Tibial artery (tissue), 4 donors: ENCODE results near the gene TLE2.

ENCODE experiments used
- DNase-seq, 2 donors: peaks; one replicate each; pipeline ENCODE4 v3.0.0-alpha.2; 2019
- H3K27ac ChIP-seq, 2 donors: fragments of 200-600 bp; sonication (generic) in 1 of 2; 1 replicate in 1 of 2; 2 replicates in 1 of 2; pipeline ENCODE4 v1.5.1; 2018 to 2019; ENCODE audit warnings: mild to moderate bottlenecking in 1 of 2
- H3K27me3 ChIP-seq, 2 donors: fragments of 200-600 bp; sonication (generic) in 1 of 2; one replicate each; pipeline versions ENCODE4 v1.5.1 to v1.6.0; 2016 to 2019
- H3K36me3 ChIP-seq, 3 donors: fragments of 200-600 bp; sonication (generic) in 2 of 3; one replicate each; pipeline ENCODE4 v1.5.1; 2016 to 2019; ENCODE audit warnings: mild to moderate bottlenecking in 2 of 3
- H3K4me1 ChIP-seq, 4 donors: fragments of 200-600 bp; sonication (generic) in 2 of 4; 1 replicate in 3 of 4; 2 replicates in 1 of 4; pipeline ENCODE4 v1.5.1; 2016 to 2019
- H3K4me3 ChIP-seq, 2 donors: fragments of 200-600 bp; sonication (generic) in 1 of 2; 1 replicate in 1 of 2; 2 replicates in 1 of 2; pipeline ENCODE4 v1.5.1; 2018 to 2019; ENCODE audit warnings: mild to moderate bottlenecking in 2 of 2
- H3K9me3 ChIP-seq, 3 donors: fragments of 200-600 bp; sonication (generic) in 1 of 3; one replicate each; pipeline ENCODE4 v1.5.1; 2016 to 2019
- intact Hi-C: fragments of 100-400 bp; cut with DNase I; formaldehyde crosslinking; loops from one replicate; pipeline ENCODE4 v1.15.0; 2023; ENCODE audit warnings: low total_unique reads
- TF ChIP-seq, protein P1 (sequence below), 2 experiments: fragments of 200-600 bp in 1 of 2; fragments of 450-650 bp in 1 of 2; IDR thresholded peaks; one replicate each; pipeline ENCODE4 v1.5.1; 2017 to 2019; ENCODE audit warnings: antibody characterized with exemption in 2 of 2, mild to moderate bottlenecking in 1 of 2, moderate library complexity in 1 of 2

Gene TLE2

DNA sequence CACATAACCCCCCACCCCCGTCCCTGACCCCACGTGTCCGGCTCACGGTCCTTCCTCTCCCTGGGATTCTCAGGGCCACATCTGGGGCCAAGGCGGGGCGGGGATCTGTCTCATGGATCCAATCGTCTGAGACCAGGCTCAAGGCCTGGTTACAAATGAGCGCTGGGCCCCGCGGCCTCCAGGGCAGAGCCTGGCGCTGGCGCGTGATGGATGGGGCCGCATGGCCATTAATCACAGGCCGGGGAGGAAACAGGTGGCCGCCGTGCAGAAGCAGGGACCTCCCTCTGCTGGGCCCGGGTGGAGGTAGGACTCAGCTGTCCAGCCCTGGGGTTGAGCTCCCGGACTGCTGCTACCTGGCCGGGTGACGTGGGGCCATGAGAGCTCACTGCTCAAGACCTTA, 39.0 kb upstream of the TLE2 start:
- Histone ChIP-seq H3K4me3 (no peak overlapping the region), H3K27ac (no peak overlapping the region), H3K36me3 (no peaks in the 10 kb centered on the region), H3K4me1 (peaks cover 0 to 3% (median 2%) of the 10 kb centered on the region in 4 donors), H3K9me3 (no peaks in the 10 kb centered on the region), H3K27me3 (peaks cover 0 to 6% of the 10 kb centered on the region in 2 donors)
- intact Hi-C loops, result no loop called here
- peak in 1 of 2 donors; percentile 49 for DNase-seq
- TF ChIP-seq, protein P1, sequence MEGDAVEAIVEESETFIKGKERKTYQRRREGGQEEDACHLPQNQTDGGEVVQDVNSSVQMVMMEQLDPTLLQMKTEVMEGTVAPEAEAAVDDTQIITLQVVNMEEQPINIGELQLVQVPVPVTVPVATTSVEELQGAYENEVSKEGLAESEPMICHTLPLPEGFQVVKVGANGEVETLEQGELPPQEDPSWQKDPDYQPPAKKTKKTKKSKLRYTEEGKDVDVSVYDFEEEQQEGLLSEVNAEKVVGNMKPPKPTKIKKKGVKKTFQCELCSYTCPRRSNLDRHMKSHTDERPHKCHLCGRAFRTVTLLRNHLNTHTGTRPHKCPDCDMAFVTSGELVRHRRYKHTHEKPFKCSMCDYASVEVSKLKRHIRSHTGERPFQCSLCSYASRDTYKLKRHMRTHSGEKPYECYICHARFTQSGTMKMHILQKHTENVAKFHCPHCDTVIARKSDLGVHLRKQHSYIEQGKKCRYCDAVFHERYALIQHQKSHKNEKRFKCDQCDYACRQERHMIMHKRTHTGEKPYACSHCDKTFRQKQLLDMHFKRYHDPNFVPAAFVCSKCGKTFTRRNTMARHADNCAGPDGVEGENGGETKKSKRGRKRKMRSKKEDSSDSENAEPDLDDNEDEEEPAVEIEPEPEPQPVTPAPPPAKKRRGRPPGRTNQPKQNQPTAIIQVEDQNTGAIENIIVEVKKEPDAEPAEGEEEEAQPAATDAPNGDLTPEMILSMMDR (IDR thresholded peaks at IDR 0.05), result no peak

DNA sequence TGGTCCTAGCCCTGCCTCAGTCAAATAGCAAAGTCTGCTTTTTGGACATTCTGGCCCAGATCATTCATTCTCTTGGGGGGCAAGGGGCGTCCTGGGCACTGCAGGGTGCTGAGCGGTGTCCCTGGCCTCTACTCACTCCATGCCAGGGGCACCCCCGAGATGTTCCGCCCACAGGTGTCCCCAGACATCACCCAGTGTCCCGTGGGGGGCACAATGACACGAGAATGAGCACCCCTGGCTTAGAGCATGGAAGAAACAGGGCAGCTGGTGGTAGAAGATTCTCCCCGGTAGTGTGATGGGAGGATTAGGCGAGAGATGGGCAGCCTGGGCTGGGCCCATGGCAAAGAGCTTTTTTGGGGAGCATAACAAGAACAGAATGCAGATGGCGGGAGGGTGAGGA, 38.5 kb upstream of the TLE2 start:
- no peaks in the 10 kb centered on the region for H3K9me3 ChIP-seq
- no peak overlapping the region for H3K4me3 ChIP-seq
- TF ChIP-seq, protein P1 (IDR thresholded peaks at IDR 0.05), result no peak
- intact Hi-C loops, result no loop called here
- peak in 1 of 2 donors; percentile 59 for DNase-seq
- no peak overlapping the region for H3K27ac ChIP-seq
- H3K4me1 ChIP-seq, result peaks cover 0 to 8% (median 7%) of the 10 kb centered on the region in 4 donors
- peaks cover 0 to 6% of the 10 kb centered on the region in 2 donors for H3K27me3 ChIP-seq
- no peaks in the 10 kb centered on the region for H3K36me3 ChIP-seq

DNA sequence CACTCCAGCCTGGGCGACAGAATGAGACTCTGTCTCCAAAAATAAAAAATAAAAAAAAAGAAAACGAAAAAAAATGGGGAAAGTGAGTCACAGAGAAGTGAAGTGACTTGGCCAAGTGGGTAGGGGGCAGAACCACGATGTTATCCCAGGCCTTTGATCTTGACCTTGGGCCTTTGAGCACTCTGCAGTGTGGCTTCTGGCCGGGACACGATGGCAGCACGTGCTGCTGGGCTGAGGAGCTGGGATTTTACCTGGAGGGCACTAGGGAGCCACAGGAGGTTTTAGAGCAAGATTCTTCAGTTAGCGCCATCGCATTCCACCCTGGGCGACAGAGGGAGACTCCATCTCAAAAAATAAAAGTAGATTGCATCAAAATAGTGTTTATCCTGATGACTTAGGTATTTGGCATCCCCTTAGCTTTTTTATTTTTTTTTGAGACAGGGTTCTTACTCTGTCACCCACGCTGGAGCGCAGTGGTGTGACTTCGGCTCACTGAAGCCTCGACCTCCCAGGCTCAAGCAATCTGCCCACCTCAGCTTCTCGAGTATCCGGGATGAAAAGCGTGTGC, 37.5 kb upstream of the TLE2 start:
- intact Hi-C loops, result no loop called here
- Histone ChIP-seq H3K4me1 (peaks cover 0 to 8% (median 7%) of the 10 kb centered on the region in 4 donors), H3K27me3 (peaks cover 0 to 6% of the 10 kb centered on the region in 2 donors), H3K4me3 (no peak overlapping the region), H3K27ac (no peak overlapping the region), H3K36me3 (no peaks in the 10 kb centered on the region), H3K9me3 (no peaks in the 10 kb centered on the region)
- DNase-seq, result no peak
- TF ChIP-seq, protein P1 (IDR thresholded peaks at IDR 0.05), result no peak

DNA sequence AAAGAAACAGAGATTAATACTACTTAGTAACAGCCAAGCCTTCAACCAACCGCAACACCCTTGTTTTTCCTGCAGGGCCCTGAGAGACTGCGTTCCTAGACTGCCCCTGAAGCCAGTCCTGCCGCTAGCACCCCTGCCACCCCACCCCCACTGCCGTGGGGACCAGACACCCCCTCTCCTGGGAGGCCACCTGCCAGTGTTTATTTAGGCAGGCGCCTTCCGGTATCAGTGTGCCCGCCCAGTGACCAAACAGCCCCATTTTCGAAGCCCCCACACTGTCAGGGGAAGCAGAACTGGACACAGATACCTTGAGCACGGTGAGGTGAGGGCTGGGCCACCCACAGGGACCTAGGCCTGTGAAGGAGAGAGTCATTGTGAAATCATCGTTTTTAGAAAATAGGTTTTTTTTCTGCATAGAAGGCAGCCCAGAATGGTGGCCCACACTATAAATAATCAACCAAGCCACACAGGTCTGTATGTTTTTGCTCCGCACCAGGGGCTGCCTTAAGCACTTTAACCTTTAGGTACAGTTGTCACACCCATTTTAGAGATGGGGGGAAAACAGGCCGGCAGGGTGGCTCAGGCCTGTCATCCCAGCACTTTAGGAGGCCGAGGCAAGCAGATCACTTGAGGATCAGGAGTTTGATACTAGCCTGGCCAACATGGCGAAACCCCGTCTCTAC, 36.7 kb upstream of the TLE2 start:
- Histone ChIP-seq H3K4me3 (no peak overlapping the region), H3K36me3 (no peaks in the 10 kb centered on the region), H3K27ac (no peak overlapping the region), H3K27me3 (peaks cover 0 to 6% of the 10 kb centered on the region in 2 donors), H3K4me1 (peaks cover 0 to 13% (median 12%) of the 10 kb centered on the region in 4 donors), H3K9me3 (no peaks in the 10 kb centered on the region)
- no peak for DNase-seq
- TF ChIP-seq, protein P1 (IDR thresholded peaks at IDR 0.05), result no peak
- intact Hi-C loops, result no loop called here

DNA sequence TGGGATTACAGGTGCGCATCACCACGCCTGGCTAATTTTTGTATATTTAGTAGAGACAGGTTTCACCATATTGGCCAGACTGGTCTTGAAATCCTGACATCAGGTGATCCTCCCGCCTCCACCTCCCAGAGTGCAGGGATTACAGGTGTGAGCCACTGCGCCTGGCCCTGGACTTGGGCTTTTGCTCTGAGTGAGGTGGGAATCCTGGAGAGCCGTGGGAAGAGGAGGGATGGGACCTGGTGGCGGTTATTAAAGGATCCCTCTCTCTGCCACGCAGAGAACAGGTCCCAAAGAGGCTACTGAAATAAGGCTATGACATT, 34.9 kb upstream of the TLE2 start:
- H3K4me3 ChIP-seq, result no peak overlapping the region
- intact Hi-C loops, result loop anchor here (5.0 kb wide), 2 partner anchors 97 to 123 kb away; partner anchors contain the start of gene NCLN
- peaks cover 0 to 11% (median 9%) of the 10 kb centered on the region in 3 donors for H3K36me3 ChIP-seq
- no peak overlapping the region for H3K27ac ChIP-seq
- TF ChIP-seq, protein P1 (IDR thresholded peaks at IDR 0.05), result no peak
- no peak for DNase-seq
- no peaks in the 10 kb centered on the region for H3K9me3 ChIP-seq
- H3K27me3 ChIP-seq, result peaks cover 0 to 6% of the 10 kb centered on the region in 2 donors
- peaks cover 0 to 27% (median 13%) of the 10 kb centered on the region in 4 donors for H3K4me1 ChIP-seq
